Ishikawa (cell line): ENCODE results near the gene EPHA3.

Source experiments
- EP300 ChIP-seq: IDR thresholded peaks from 2 replicates; pipeline ENCODE4 v1.6.1; 2012; ENCODE audit warnings: borderline replicate concordance
- MAX ChIP-seq: IDR thresholded peaks from 2 replicates; pipeline ENCODE4 v1.6.1; 2012
- RAD21 ChIP-seq: IDR thresholded peaks from 2 replicates; pipeline ENCODE4 v1.6.1; 2012; ENCODE audit warnings: low read depth
- REST ChIP-seq: IDR thresholded peaks from 2 replicates; pipeline ENCODE4 v1.6.1; 2012; ENCODE audit warnings: low read depth, mild to moderate bottlenecking
- TAF1 ChIP-seq: IDR thresholded peaks from 2 replicates; pipeline ENCODE4 v1.6.1; 2012; ENCODE audit warnings: low read depth, mild to moderate bottlenecking
- YY1 ChIP-seq: IDR thresholded peaks from 2 replicates; pipeline ENCODE4 v1.6.1; 2012; ENCODE audit warnings: low read depth

- TF ChIP-seq EP300 (no peak), TAF1 (no peak), REST (no peak), RAD21 (no peak), YY1 (no peak), MAX (no peak)
These were observed 333.7 kb downstream of the EPHA3 start for GRCh38 chr3:89441141-89441540.
